ENCODE results near the gene CNPY1. TPM values are rescaled to one million over a fixed set of nuclear protein-coding genes. Genes with fewer than 3 reads are reported as not detected.

CNPY1 gene
- total RNA-seq, 1 experiment from 2014 or later, result not detected

DNA sequence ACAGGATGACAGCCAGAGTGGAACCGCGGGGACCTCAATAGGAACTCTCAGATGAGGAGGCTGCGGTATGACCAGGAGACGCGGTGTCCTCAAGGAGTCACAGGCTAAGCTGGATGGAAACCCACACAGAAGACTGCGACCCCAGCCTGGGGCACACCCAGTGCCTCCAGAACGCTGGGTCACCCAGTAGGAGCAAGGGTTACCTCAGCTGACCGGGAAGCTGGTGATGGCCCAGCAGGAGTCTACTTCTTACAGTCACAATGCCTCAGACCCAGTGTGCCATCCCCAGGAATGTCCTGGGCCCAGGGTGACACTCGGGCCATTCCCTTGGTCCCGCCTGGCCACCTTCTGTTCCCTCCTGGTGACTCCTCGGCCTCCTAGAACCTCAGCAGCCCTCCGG lies 29.9 kb downstream of the CNPY1 start:
- H3K27me3 Mint-ChIP-seq (ENCODE audit: low read depth), result peaks cover 99% of the 10 kb centered on the region

More for the DNA sequence above, 29.9 kb downstream of the CNPY1 start:
- WGBS (ENCODE audit: extremely low coverage, insufficient read length, low lambda C conversion rate), result no CpG with 5 or more reads among the region's 12 CpGs
- no peaks in the 10 kb centered on the region for H3K9me3 ChIP-seq (ENCODE audit: control insufficient read depth, low read depth, low read length)
- H3T11ph ChIP-seq (ENCODE audit: low read length), result no peak overlapping the region
- no peak overlapping the region for H3K23ac ChIP-seq (ENCODE audit: insufficient read length, low read depth, low read length)
- no peak overlapping the region for H2BK20ac ChIP-seq (ENCODE audit: low read depth, low read length, poor library complexity, severe bottlenecking)
- no peaks in the 10 kb centered on the region for H3K23me2 ChIP-seq (ENCODE audit: insufficient read length, low read depth, low read length, poor library complexity, severe bottlenecking)
- H4K20me1 ChIP-seq (ENCODE audit: control insufficient read depth, insufficient read depth, insufficient read length), result no peaks in the 10 kb centered on the region
- H2BK120ac ChIP-seq (ENCODE audit: low read depth, low read length, poor library complexity, severe bottlenecking), result no peak overlapping the region
- Mint-ChIP-seq H3K9me3 (peaks cover 0 to 3% of the 10 kb centered on the region in 2 experiments; a peak in 2 of 5 replicates), H3K4me3 (no peak overlapping the region), H3K4me1 (peaks cover 3 to 7% of the 10 kb centered on the region in 2 experiments; a peak in 2 of 4 replicates), H3K36me3 (ENCODE audit: insufficient read depth in 1 of 3, low read depth in 3 of 3) (no peaks in the 10 kb centered on the region), H3K27ac (no peak overlapping the region)
- no peak overlapping the region for H2AK5ac ChIP-seq (ENCODE audit: insufficient read length, low read length)
- H2BK12ac ChIP-seq (ENCODE audit: insufficient read length, low read depth, low read length), result no peak overlapping the region
- H3K4me2 ChIP-seq (ENCODE audit: insufficient read depth, insufficient read length, low read length), result no peak overlapping the region
- no peaks in the 10 kb centered on the region for H3K4me1 ChIP-seq (ENCODE audit: insufficient read depth, low read length)
- H3K27ac ChIP-seq (ENCODE audit: insufficient read length, low read depth, low read length), result no peak overlapping the region
- no peak overlapping the region for H4K8ac ChIP-seq (replicated peaks; ENCODE audit: insufficient read length, low read depth, low read length)
- TF ChIP-seq, protein P1, sequence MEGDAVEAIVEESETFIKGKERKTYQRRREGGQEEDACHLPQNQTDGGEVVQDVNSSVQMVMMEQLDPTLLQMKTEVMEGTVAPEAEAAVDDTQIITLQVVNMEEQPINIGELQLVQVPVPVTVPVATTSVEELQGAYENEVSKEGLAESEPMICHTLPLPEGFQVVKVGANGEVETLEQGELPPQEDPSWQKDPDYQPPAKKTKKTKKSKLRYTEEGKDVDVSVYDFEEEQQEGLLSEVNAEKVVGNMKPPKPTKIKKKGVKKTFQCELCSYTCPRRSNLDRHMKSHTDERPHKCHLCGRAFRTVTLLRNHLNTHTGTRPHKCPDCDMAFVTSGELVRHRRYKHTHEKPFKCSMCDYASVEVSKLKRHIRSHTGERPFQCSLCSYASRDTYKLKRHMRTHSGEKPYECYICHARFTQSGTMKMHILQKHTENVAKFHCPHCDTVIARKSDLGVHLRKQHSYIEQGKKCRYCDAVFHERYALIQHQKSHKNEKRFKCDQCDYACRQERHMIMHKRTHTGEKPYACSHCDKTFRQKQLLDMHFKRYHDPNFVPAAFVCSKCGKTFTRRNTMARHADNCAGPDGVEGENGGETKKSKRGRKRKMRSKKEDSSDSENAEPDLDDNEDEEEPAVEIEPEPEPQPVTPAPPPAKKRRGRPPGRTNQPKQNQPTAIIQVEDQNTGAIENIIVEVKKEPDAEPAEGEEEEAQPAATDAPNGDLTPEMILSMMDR (conservative IDR thresholded peaks at IDR 0.05), result no peak
- DNase-seq, result no peak
- no peak overlapping the region for H2BK15ac ChIP-seq (ENCODE audit: low read depth, low read length)
- no peaks in the 10 kb centered on the region for H3K79me2 ChIP-seq (ENCODE audit: insufficient read depth, low read length)
- no peak overlapping the region for H3K56ac ChIP-seq (ENCODE audit: insufficient read length, low read depth, low read length)
- no peak overlapping the region for H3K18ac ChIP-seq (ENCODE audit: insufficient read length, low read depth, low read length)
- H3K9ac ChIP-seq (ENCODE audit: extremely low read depth, insufficient read length, low read length), result no peak overlapping the region
- H2AFZ ChIP-seq (ENCODE audit: low read length), result no peak overlapping the region
- H3K27me3 ChIP-seq (ENCODE audit: insufficient read depth, low read length), result peaks cover 26% of the 10 kb centered on the region
- H2BK5ac ChIP-seq (ENCODE audit: insufficient read length, low read length), result no peak overlapping the region
- H3K4ac ChIP-seq (ENCODE audit: low read depth, low read length), result no peak overlapping the region
- H3K14ac ChIP-seq (ENCODE audit: insufficient read depth, low read length), result no peak overlapping the region
- H4K5ac ChIP-seq (ENCODE audit: insufficient read length, low read depth, low read length), result no peak overlapping the region
- no peaks in the 10 kb centered on the region for H3K79me1 ChIP-seq (ENCODE audit: insufficient read depth, low read depth, low read length, poor library complexity, severe bottlenecking)
- no peak overlapping the region for H4K91ac ChIP-seq (ENCODE audit: insufficient read length, low read depth, low read length)

Data from H9 (cell line).